RCC 7860 (cell line): ENCODE data around the gene DUSP2.

ENCODE experiments used
- DNase-seq: peaks from one replicate; pipeline ENCODE4 v3.0.0-alpha.2; 2015; ENCODE audit warnings: low spot score
- FAIRE-seq: peaks from 2 replicates; lab custom pipeline; 2012; peaks lifted over from hg19 to GRCh38; lab: Jason Lieb, UNC

DUSP2 gene

GRCh38 chr2:96105152-96105915, 39.9 kb downstream of the DUSP2 start:
- FAIRE-seq (no peak), DNase-seq (no peak)

GRCh38 chr2:96104487-96104861, 40.8 kb downstream of the DUSP2 start:
- DNase-seq (no peak), FAIRE-seq (no peak)

- DNase-seq (no peak), FAIRE-seq (no peak)
These were observed 41.3 kb downstream of the DUSP2 start for GRCh38 chr2:96103761-96104486.

GRCh38 chr2:96103187-96103601, 42.0 kb downstream of the DUSP2 start:
- no peak for FAIRE-seq
- DNase-seq, result no peak

GRCh38 chr2:96102596-96103186, 42.5 kb downstream of the DUSP2 start:
- no peak for FAIRE-seq

GRCh38 chr2:96100893-96101304, 44.3 kb downstream of the DUSP2 start:
- no peak for FAIRE-seq
- DNase-seq, result no peak

More at GRCh38 chr2:96102596-96103186, 42.5 kb downstream of the DUSP2 start:
- DNase-seq, result no peak

- FAIRE-seq (no peak), DNase-seq (no peak)
These were observed 45.1 kb downstream of the DUSP2 start for GRCh38 chr2:96099861-96100798.

GRCh38 chr2:96098900-96099590, 46.2 kb downstream of the DUSP2 start:
- no peak for DNase-seq
- no peak for FAIRE-seq

GRCh38 chr2:96097951-96098823, 47.1 kb downstream of the DUSP2 start:
- FAIRE-seq (no peak), DNase-seq (no peak)

- DNase-seq, result no peak
- FAIRE-seq, result no peak
These were observed 47.8 kb downstream of the DUSP2 start for GRCh38 chr2:96097441-96097840.

GRCh38 chr2:96095116-96095636, 50.1 kb downstream of the DUSP2 start:
- DNase-seq (no peak), FAIRE-seq (no peak)

GRCh38 chr2:96093528-96093927, 51.7 kb downstream of the DUSP2 start:
- DNase-seq (no peak), FAIRE-seq (no peak)
